ENCODE measurements around the gene TOR2A.
"Not testable (repeated sequence)": the region's sequence is repeated elsewhere in the genome, so short reads cannot be mapped to it uniquely, and the experiment has no call there.

Gene TOR2A

GRCh38 chr9:127734747-127735529 lies at the start of gene TOR2A:
Gene TOR2A (minus strand): TSS chr9:127735294. CDS start chr9:127735270, 24 bp downstream.
- peak; percentile 97 to 98 for DNase-seq (ENCODE audit: low read depth in 1 of 2, low spot score in 1 of 2)

- peak; percentile 31 to 52 for DNase-seq (ENCODE audit: low read depth in 1 of 2, low spot score in 1 of 2)
These were observed 48.3 kb upstream of the TOR2A start for GRCh38 chr9:127783111-127784008.

- no peak for DNase-seq (ENCODE audit: low read depth in 1 of 2, low spot score in 1 of 2)
These were observed 46.7 kb upstream of the TOR2A start for GRCh38 chr9:127781806-127782205.

- DNase-seq (ENCODE audit: low read depth in 1 of 2, low spot score in 1 of 2) = not testable (repeated sequence)
These were observed 45.8 kb upstream of the TOR2A start for GRCh38 chr9:127780909-127781308.

- no peak for DNase-seq (ENCODE audit: low read depth in 1 of 2, low spot score in 1 of 2)
These were observed 45.2 kb upstream of the TOR2A start for GRCh38 chr9:127780126-127780885.

GRCh38 chr9:127779136-127779981 lies 44.3 kb upstream of the TOR2A start:
- peak in 1 of 2 donors; percentile 30 for DNase-seq (ENCODE audit: low read depth in 1 of 2, low spot score in 1 of 2)

GRCh38 chr9:127778280-127779135 lies 43.4 kb upstream of the TOR2A start, which contains the start of gene SH2D3C:
Gene SH2D3C (minus strand): TSS chr9:127778666. CDS start chr9:127778627, 39 bp downstream.
- peak in 1 of 2 donors; percentile 35 for DNase-seq (ENCODE audit: low read depth in 1 of 2, low spot score in 1 of 2)

GRCh38 chr9:127777368-127777980 lies 42.4 kb upstream of the TOR2A start:
- no peak for DNase-seq (ENCODE audit: low read depth in 1 of 2, low spot score in 1 of 2)

GRCh38 chr9:127776924-127777289 lies 41.8 kb upstream of the TOR2A start:
- DNase-seq (ENCODE audit: low read depth in 1 of 2, low spot score in 1 of 2) = no peak

GRCh38 chr9:127776195-127776923 lies 41.3 kb upstream of the TOR2A start:
- peak; percentile 44 to 59 for DNase-seq (ENCODE audit: low read depth in 1 of 2, low spot score in 1 of 2)

GRCh38 chr9:127773981-127774380 lies 38.9 kb upstream of the TOR2A start:
- no peak for DNase-seq (ENCODE audit: low read depth in 1 of 2, low spot score in 1 of 2)

- no peak for DNase-seq (ENCODE audit: low read depth in 1 of 2, low spot score in 1 of 2)
These were observed 38.2 kb upstream of the TOR2A start for GRCh38 chr9:127773272-127773671.

- DNase-seq (ENCODE audit: low read depth in 1 of 2, low spot score in 1 of 2) = no peak
These were observed 37.5 kb upstream of the TOR2A start for GRCh38 chr9:127772603-127773002.

GRCh38 chr9:127771570-127772189 lies 36.6 kb upstream of the TOR2A start:
- no peak for DNase-seq (ENCODE audit: low read depth in 1 of 2, low spot score in 1 of 2)

GRCh38 chr9:127770905-127771569 lies 35.9 kb upstream of the TOR2A start:
- peak; percentile 91 to 95 for DNase-seq (ENCODE audit: low read depth in 1 of 2, low spot score in 1 of 2)

GRCh38 chr9:127770583-127770904 lies 35.5 kb upstream of the TOR2A start:
- no peak for DNase-seq (ENCODE audit: low read depth in 1 of 2, low spot score in 1 of 2)

GRCh38 chr9:127769929-127770582 lies 35.0 kb upstream of the TOR2A start:
- no peak for DNase-seq (ENCODE audit: low read depth in 1 of 2, low spot score in 1 of 2)
